ENCODE measurements around the gene RPL37.
A peak's percentile ranks its signal among the peaks of the same experiment; 100 is the strongest.

The RPL37 gene

GRCh38 chr5:40831346-40832210 is 3.4 kb downstream of the RPL37 start:
- H3K36me3 ChIP-seq (ENCODE audit: low read length), result peaks cover 68% of the 10 kb centered on the region
- TF ChIP-seq EZH2phosphoT487 (conservative IDR thresholded peaks at IDR 0.05; ENCODE audit: low read length), result no peak
- TF ChIP-seq CTCF (IDR thresholded peaks at IDR 0.05; ENCODE audit: insufficient read depth, low read length, poor library complexity, severe bottlenecking), result no peak
- no peaks in the 10 kb centered on the region for H3K9me2 ChIP-seq (replicated peaks; ENCODE audit: insufficient read depth, low read length)
- H3F3A ChIP-seq (ENCODE audit: insufficient read depth), result peaks cover 82% of the 10 kb centered on the region
- H3K4me3 ChIP-seq (ENCODE audit: insufficient read depth, low read length, poor library complexity, severe bottlenecking), result no peak overlapping the region
- peaks cover 55% of the 10 kb centered on the region for H4K20me1 ChIP-seq (ENCODE audit: low read depth, low read length)
- no peak overlapping the region for H2AFZ ChIP-seq (ENCODE audit: low read depth, low read length, severe bottlenecking)
- H3K27me3 ChIP-seq (ENCODE audit: low read length), result no peaks in the 10 kb centered on the region
- peak overlapping the region; percentile 70 for H3K4me2 ChIP-seq (ENCODE audit: low read depth, low read length, poor library complexity, severe bottlenecking)
- H3K9ac ChIP-seq (ENCODE audit: low read length), result no peak overlapping the region
- no peak overlapping the region for H3K27ac ChIP-seq (ENCODE audit: low read depth, low read length)
- H3K79me2 ChIP-seq (ENCODE audit: insufficient read depth, low read length), result peaks cover 51% of the 10 kb centered on the region
- no peaks in the 10 kb centered on the region for H3K9me3 ChIP-seq (ENCODE audit: insufficient read depth, low read length)

- TF ChIP-seq CTCF (IDR thresholded peaks at IDR 0.05; ENCODE audit: insufficient read depth, low read length, poor library complexity, severe bottlenecking) (no peak), EZH2phosphoT487 (conservative IDR thresholded peaks at IDR 0.05; ENCODE audit: low read length) (no peak)
- Histone ChIP-seq H4K20me1 (ENCODE audit: low read depth, low read length) (peaks cover 63% of the 10 kb centered on the region), H3K36me3 (ENCODE audit: low read length) (peaks cover 74% of the 10 kb centered on the region), H3K4me3 (ENCODE audit: insufficient read depth, low read length, poor library complexity, severe bottlenecking) (no peak overlapping the region), H3K9me2 (replicated peaks; ENCODE audit: insufficient read depth, low read length) (no peaks in the 10 kb centered on the region), H3K79me2 (ENCODE audit: insufficient read depth, low read length) (peaks cover 50% of the 10 kb centered on the region), H3K9me3 (ENCODE audit: insufficient read depth, low read length) (no peaks in the 10 kb centered on the region), H3K4me2 (ENCODE audit: low read depth, low read length, poor library complexity, severe bottlenecking) (no peak overlapping the region), H3K9ac (ENCODE audit: low read length) (no peak overlapping the region), H3K27ac (ENCODE audit: low read depth, low read length) (no peak overlapping the region), H2AFZ (ENCODE audit: low read depth, low read length, severe bottlenecking) (no peak overlapping the region), H3K27me3 (ENCODE audit: low read length) (no peaks in the 10 kb centered on the region), H3F3A (ENCODE audit: insufficient read depth) (peaks cover 98% of the 10 kb centered on the region)
Observed at GRCh38 chr5:40829748-40830533, 5.1 kb downstream of the RPL37 start.

- peaks cover 66% of the 10 kb centered on the region for H3K36me3 ChIP-seq (ENCODE audit: low read length)
- no peak overlapping the region for H3K4me3 ChIP-seq (ENCODE audit: insufficient read depth, low read length, poor library complexity, severe bottlenecking)
- no peak overlapping the region for H3K9ac ChIP-seq (ENCODE audit: low read length)
- no peaks in the 10 kb centered on the region for H3K9me2 ChIP-seq (replicated peaks; ENCODE audit: insufficient read depth, low read length)
- peaks cover 98% of the 10 kb centered on the region for H3F3A ChIP-seq (ENCODE audit: insufficient read depth)
- no peak for TF ChIP-seq EZH2phosphoT487 (conservative IDR thresholded peaks at IDR 0.05; ENCODE audit: low read length)
- no peak for TF ChIP-seq CTCF (IDR thresholded peaks at IDR 0.05; ENCODE audit: insufficient read depth, low read length, poor library complexity, severe bottlenecking)
- no peak overlapping the region for H2AFZ ChIP-seq (ENCODE audit: low read depth, low read length, severe bottlenecking)
- no peaks in the 10 kb centered on the region for H3K9me3 ChIP-seq (ENCODE audit: insufficient read depth, low read length)
- H3K79me2 ChIP-seq (ENCODE audit: insufficient read depth, low read length), result peaks cover 40% of the 10 kb centered on the region
- no peak overlapping the region for H3K4me2 ChIP-seq (ENCODE audit: low read depth, low read length, poor library complexity, severe bottlenecking)
- H3K27ac ChIP-seq (ENCODE audit: low read depth, low read length), result no peak overlapping the region
- H4K20me1 ChIP-seq (ENCODE audit: low read depth, low read length), result peaks cover 63% of the 10 kb centered on the region
- no peaks in the 10 kb centered on the region for H3K27me3 ChIP-seq (ENCODE audit: low read length)
Observed at GRCh38 chr5:40828690-40829661, 6.0 kb downstream of the RPL37 start.

Data from SU-DHL-6 (cell line).